Measurements from ENCODE around the gene MTHFSD. TPM values are rescaled to one million over a fixed set of nuclear protein-coding genes. Genes with fewer than 3 reads are reported as not detected.
A peak's percentile ranks its signal among the peaks of the same experiment; 100 is the strongest.

The MTHFSD gene
- total and polyA plus RNA-seq, 2 donors (not counting 3 experiments of a cell fraction or from before 2014, with no cell fraction given): 16.7 to 21.1 TPM

DNA sequence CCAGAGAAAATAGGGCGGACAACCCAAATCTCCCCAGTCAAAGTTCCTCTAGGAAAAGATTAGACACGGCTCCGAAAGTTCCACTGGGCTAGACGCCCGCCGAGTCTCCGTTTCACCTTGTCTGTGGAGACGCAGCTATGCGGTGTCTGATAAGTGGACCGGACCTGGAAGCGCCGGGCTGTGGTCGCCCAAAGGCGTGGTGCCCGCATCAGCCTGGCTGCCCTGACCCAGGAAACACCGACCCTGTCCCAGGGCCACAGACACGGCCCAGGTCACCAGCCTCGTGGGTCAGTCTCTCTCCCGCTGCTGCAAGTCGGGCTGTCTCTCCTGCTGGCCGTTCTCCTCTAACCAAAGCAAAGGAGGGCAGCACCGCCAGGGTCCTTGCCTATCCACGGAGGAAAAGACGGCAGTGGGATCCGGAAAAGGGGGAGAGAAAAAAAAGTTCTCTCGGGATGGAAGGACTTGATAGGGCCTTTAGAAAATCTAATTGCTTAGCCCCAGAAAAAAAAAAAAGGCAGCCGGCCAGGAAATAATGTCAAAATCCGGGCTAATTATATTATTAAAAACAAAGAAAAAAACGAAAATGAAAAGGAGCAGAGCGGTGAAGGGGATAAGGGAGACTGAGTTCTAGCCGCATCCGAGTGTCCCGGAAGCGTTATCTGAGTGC is 58.6 kb downstream of the MTHFSD start:
- CTCF ChIA-PET: no interaction called here
- Histone ChIP-seq H2AFZ (ENCODE audit: low read depth, low read length) (no peak overlapping the region), H3K4me3 (replicated peaks in 1 of 3; ENCODE audit: insufficient read depth in 1 of 3, low read depth in 1 of 3, low read length in 3 of 3) (no peak overlapping the region), H3K79me2 (ENCODE audit: control insufficient read depth, insufficient read depth, low read length) (no peaks in the 10 kb centered on the region), H3K9ac (replicated peaks; ENCODE audit: extremely low read depth, insufficient read depth, low read length) (no peak overlapping the region), H3K27ac (ENCODE audit: insufficient read depth, low read depth, low read length) (no peak overlapping the region), H3K4me2 (ENCODE audit: insufficient read depth, low read length) (no peak overlapping the region), H4K20me1 (replicated peaks; ENCODE audit: control insufficient read depth, extremely low read depth, insufficient read depth, low read length) (no peaks in the 10 kb centered on the region), H3K9me3 (replicated peaks; ENCODE audit: control insufficient read depth, insufficient read depth, low read length) (no peaks in the 10 kb centered on the region), H3K27me3 (ENCODE audit: control insufficient read depth in 2 of 2, insufficient read depth in 2 of 2, low read length in 2 of 2) (peaks cover 89 to 96% of the 10 kb centered on the region in 2 experiments), H3K4me1 (ENCODE audit: control insufficient read depth, extremely low read depth, insufficient read depth, low read length) (no peaks in the 10 kb centered on the region), H3K36me3 (ENCODE audit: control insufficient read depth in 2 of 2, extremely low read depth in 1 of 2, insufficient read depth in 2 of 2, low read length in 2 of 2) (no peaks in the 10 kb centered on the region), H3K9me1 (replicated peaks; ENCODE audit: control insufficient read depth, extremely low read depth, insufficient read depth, low read length) (no peaks in the 10 kb centered on the region)
- DNase-seq (ENCODE audit: low read depth, low spot score) (no peak), FAIRE-seq (no peak)
- intact Hi-C loops (cut with micrococcal nuclease): no loop called here
- TF ChIP-seq, protein P1, sequence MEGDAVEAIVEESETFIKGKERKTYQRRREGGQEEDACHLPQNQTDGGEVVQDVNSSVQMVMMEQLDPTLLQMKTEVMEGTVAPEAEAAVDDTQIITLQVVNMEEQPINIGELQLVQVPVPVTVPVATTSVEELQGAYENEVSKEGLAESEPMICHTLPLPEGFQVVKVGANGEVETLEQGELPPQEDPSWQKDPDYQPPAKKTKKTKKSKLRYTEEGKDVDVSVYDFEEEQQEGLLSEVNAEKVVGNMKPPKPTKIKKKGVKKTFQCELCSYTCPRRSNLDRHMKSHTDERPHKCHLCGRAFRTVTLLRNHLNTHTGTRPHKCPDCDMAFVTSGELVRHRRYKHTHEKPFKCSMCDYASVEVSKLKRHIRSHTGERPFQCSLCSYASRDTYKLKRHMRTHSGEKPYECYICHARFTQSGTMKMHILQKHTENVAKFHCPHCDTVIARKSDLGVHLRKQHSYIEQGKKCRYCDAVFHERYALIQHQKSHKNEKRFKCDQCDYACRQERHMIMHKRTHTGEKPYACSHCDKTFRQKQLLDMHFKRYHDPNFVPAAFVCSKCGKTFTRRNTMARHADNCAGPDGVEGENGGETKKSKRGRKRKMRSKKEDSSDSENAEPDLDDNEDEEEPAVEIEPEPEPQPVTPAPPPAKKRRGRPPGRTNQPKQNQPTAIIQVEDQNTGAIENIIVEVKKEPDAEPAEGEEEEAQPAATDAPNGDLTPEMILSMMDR (IDR thresholded peaks at IDR 0.05; ENCODE audit: extremely low read depth in 1 of 2, insufficient read depth in 1 of 2, low read depth in 1 of 2, low read length in 2 of 2): no peak
- peak; percentile 85 for TF ChIP-seq EZH2 (IDR thresholded peaks at IDR 0.05; ENCODE audit: borderline replicate concordance, low read depth, low read length, severe bottlenecking)
- dilution Hi-C loops (cut with MboI; ENCODE audit: extremely low pct_ligation_motif_present, low sequenced_read_pairs): no loop called here
- POLR2A ChIA-PET: no interaction called here
- BruUV-seq (replicated peaks): no TSS peak

DNA sequence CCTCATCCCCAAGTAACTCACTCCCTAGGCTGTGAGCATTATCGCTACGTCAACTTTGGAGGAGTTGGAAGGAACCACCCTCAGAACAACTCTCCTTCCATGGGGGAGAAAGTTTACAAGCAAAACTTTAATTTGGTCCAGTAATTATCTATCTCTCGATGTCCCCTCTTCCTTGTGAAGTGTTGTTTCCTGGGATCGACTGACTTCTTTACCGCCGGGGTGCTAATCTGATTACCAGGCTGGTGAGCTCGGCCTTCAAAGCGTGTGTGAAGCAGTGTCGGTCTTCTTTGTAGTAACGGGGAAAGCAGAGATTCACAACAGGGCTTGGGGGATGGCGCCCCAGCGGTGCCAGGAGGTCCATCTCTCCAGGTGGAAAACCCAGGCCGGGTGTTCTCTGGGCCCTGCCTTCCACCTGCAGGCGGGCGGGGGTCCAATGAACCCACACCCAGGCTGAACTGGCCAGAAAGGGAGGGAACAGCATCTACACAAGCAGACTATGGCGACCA is 59.2 kb downstream of the MTHFSD start:
- CTCF ChIA-PET: no interaction called here
- H3K4me1 ChIP-seq (ENCODE audit: control insufficient read depth, extremely low read depth, insufficient read depth, low read length): no peaks in the 10 kb centered on the region
- no TSS peak for BruUV-seq (replicated peaks)
- no peak overlapping the region for H3K4me3 ChIP-seq (replicated peaks in 1 of 3; ENCODE audit: insufficient read depth in 1 of 3, low read depth in 1 of 3, low read length in 3 of 3)
- no peak overlapping the region for H3K27ac ChIP-seq (ENCODE audit: insufficient read depth, low read depth, low read length)
- H3K9me3 ChIP-seq (replicated peaks; ENCODE audit: control insufficient read depth, insufficient read depth, low read length): no peaks in the 10 kb centered on the region
- no peaks in the 10 kb centered on the region for H3K36me3 ChIP-seq (ENCODE audit: control insufficient read depth in 2 of 2, extremely low read depth in 1 of 2, insufficient read depth in 2 of 2, low read length in 2 of 2)
- no peak for TF ChIP-seq POLR2A (IDR thresholded peaks at IDR 0.05; ENCODE audit: low read depth, low read length)
- no peak for TF ChIP-seq POLR2AphosphoS5 (IDR thresholded peaks at IDR 0.05; ENCODE audit: insufficient read depth, low read depth, low read length)
- TF ChIP-seq GATA2 (IDR thresholded peaks at IDR 0.05; ENCODE audit: insufficient read depth, insufficient read length, low read depth, low read length): no peak
- no peak for TF ChIP-seq FOS (IDR thresholded peaks at IDR 0.05; ENCODE audit: borderline replicate concordance, insufficient read depth, low read length)
- no peak for TF ChIP-seq EZH2 (IDR thresholded peaks at IDR 0.05; ENCODE audit: borderline replicate concordance, low read depth, low read length, severe bottlenecking)
- no peak for TF ChIP-seq MYC (IDR thresholded peaks at IDR 0.05; ENCODE audit: low read depth, low read length)
- TF ChIP-seq, protein P1 (IDR thresholded peaks at IDR 0.05; ENCODE audit: extremely low read depth in 1 of 2, insufficient read depth in 1 of 2, low read depth in 1 of 2, low read length in 2 of 2): no peak
- TF ChIP-seq, protein P2, sequence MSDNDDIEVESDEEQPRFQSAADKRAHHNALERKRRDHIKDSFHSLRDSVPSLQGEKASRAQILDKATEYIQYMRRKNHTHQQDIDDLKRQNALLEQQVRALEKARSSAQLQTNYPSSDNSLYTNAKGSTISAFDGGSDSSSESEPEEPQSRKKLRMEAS (IDR thresholded peaks at IDR 0.05; ENCODE audit: insufficient read depth, insufficient read length): no peak
- no peak for TF ChIP-seq JUN (IDR thresholded peaks at IDR 0.05; ENCODE audit: borderline replicate concordance, insufficient read depth, insufficient read length, low read depth)
- POLR2A ChIA-PET: no interaction called here
- no peak overlapping the region for H2AFZ ChIP-seq (ENCODE audit: low read depth, low read length)
- no peaks in the 10 kb centered on the region for H3K79me2 ChIP-seq (ENCODE audit: control insufficient read depth, insufficient read depth, low read length)
- H4K20me1 ChIP-seq (replicated peaks; ENCODE audit: control insufficient read depth, extremely low read depth, insufficient read depth, low read length): no peaks in the 10 kb centered on the region
- intact Hi-C loops (cut with micrococcal nuclease) (no loop called here), dilution Hi-C loops (cut with MboI; ENCODE audit: extremely low pct_ligation_motif_present, low sequenced_read_pairs) (no loop called here)
- no peak for DNase-seq (ENCODE audit: low read depth, low spot score)
- H3K9me1 ChIP-seq (replicated peaks; ENCODE audit: control insufficient read depth, extremely low read depth, insufficient read depth, low read length): no peaks in the 10 kb centered on the region
- H3K4me2 ChIP-seq (ENCODE audit: insufficient read depth, low read length): no peak overlapping the region
- FAIRE-seq: no peak
- peaks cover 86 to 95% of the 10 kb centered on the region in 2 experiments for H3K27me3 ChIP-seq (ENCODE audit: control insufficient read depth in 2 of 2, insufficient read depth in 2 of 2, low read length in 2 of 2)
- H3K9ac ChIP-seq (replicated peaks; ENCODE audit: extremely low read depth, insufficient read depth, low read length): no peak overlapping the region
